ENCODE measurements around the gene NELL1. TPM values are rescaled to one million over a fixed set of nuclear protein-coding genes. Genes with fewer than 3 reads are reported as not detected.

NELL1 gene
- total RNA-seq, 1 donor from 2014 or later, result not detected

DNA sequence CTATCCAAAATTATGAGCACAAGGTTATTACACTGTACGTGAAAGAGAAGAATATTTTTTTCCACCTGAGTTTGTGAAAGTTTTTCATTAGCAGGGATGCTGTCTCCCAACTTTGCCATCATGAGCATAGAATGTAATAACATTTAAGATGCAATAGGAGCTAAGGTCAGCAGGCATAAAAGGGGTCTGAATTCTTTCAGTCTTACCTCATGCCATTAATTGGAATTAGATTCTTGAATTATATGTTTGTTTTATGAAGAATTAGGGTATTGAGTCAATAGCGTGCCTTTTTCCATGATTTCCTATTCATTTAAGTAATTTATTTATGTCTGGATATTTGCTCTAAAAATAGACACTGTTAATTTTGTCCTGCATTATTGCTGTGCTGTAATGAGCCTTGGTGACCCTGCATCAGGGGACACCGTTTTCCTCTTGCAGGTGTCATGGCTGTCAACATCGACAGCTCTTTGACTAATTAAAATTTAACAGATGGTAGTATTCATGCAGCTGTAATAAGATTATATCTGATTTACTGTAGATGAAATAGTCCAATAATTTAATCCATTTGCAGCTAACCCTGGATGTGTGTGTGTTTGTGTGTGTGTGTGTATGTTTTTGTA lies 637.5 kb downstream of the NELL1 start:
- ChIA-PET POLR2A (no interaction called here), CTCF (no interaction called here)
- ATAC-seq (ENCODE audit: low read depth) (no peak), DNase-seq (no peak)
- H3K27ac Mint-ChIP-seq, result no peak overlapping the region
- TF ChIP-seq, protein P1, sequence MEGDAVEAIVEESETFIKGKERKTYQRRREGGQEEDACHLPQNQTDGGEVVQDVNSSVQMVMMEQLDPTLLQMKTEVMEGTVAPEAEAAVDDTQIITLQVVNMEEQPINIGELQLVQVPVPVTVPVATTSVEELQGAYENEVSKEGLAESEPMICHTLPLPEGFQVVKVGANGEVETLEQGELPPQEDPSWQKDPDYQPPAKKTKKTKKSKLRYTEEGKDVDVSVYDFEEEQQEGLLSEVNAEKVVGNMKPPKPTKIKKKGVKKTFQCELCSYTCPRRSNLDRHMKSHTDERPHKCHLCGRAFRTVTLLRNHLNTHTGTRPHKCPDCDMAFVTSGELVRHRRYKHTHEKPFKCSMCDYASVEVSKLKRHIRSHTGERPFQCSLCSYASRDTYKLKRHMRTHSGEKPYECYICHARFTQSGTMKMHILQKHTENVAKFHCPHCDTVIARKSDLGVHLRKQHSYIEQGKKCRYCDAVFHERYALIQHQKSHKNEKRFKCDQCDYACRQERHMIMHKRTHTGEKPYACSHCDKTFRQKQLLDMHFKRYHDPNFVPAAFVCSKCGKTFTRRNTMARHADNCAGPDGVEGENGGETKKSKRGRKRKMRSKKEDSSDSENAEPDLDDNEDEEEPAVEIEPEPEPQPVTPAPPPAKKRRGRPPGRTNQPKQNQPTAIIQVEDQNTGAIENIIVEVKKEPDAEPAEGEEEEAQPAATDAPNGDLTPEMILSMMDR (IDR thresholded peaks at IDR 0.05), result no peak
- no peaks in the 10 kb centered on the region for H3K4me1 Mint-ChIP-seq
- intact Hi-C loops (cut with micrococcal nuclease), result no loop called here
- no peak overlapping the region for H3K4me3 Mint-ChIP-seq
- no peaks in the 10 kb centered on the region for H3K36me3 Mint-ChIP-seq (ENCODE audit: low read depth)
- H3K27me3 Mint-ChIP-seq, result no peaks in the 10 kb centered on the region
- H3K9me3 Mint-ChIP-seq, result peaks cover 4% of the 10 kb centered on the region

DNA sequence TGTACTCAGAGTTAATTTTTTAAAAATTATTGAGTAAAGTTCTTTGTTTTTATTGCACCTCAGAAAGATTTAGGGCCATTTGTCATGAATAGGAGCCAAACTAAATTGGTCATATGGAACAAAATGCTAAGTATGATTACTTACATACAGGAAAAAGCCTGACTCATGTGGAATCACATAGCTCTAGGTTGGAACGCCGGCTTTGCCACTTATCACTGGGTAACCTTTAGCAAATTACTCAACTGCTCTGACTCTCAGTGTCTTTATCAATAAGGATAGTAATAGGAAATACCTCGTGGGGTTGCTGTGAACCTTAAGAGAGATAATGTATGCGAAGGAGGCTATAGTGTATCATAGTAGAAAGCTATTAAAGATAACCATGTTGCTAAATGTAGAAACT lies 638.5 kb downstream of the NELL1 start:
- no peak for DNase-seq
- POLR2A ChIA-PET, result no interaction called here
- peaks cover 2% of the 10 kb centered on the region for H3K9me3 Mint-ChIP-seq
- no peak overlapping the region for H3K27ac Mint-ChIP-seq
- CTCF ChIA-PET, result no interaction called here
- no peaks in the 10 kb centered on the region for H3K4me1 Mint-ChIP-seq
- no peaks in the 10 kb centered on the region for H3K27me3 Mint-ChIP-seq
- H3K4me3 Mint-ChIP-seq, result no peak overlapping the region
- ATAC-seq (ENCODE audit: low read depth), result no peak
- TF ChIP-seq, protein P1 (IDR thresholded peaks at IDR 0.05), result no peak
- no peaks in the 10 kb centered on the region for H3K36me3 Mint-ChIP-seq (ENCODE audit: low read depth)
- intact Hi-C loops (cut with micrococcal nuclease), result no loop called here

DNA sequence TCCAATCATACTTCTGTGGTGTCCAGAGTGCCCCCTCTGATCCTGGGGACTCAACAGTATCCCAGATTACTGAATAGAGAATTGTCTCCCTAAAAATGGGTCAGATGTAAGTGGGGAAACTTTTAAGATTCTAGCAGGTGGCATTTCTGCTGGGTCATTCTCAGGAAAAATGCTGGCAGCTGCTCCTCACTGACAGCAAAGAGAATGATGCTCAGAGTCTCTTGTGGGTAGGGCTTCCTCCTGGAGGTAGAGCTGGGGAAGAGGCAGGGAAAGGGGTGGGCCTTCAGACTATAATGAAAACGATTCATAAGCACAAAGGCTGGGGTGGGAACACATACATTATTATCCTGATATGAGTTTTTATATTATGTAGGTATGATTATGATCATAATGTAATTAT lies 647.2 kb downstream of the NELL1 start:
- DNase-seq, result no peak
- no peak overlapping the region for H3K4me3 Mint-ChIP-seq
- no peaks in the 10 kb centered on the region for H3K27me3 Mint-ChIP-seq
- intact Hi-C loops (cut with micrococcal nuclease), result no loop called here
- H3K4me1 Mint-ChIP-seq, result no peaks in the 10 kb centered on the region
- CTCF ChIA-PET, result no interaction called here
- no peaks in the 10 kb centered on the region for H3K36me3 Mint-ChIP-seq (ENCODE audit: low read depth)
- no peak for ATAC-seq (ENCODE audit: low read depth)
- TF ChIP-seq, protein P1 (IDR thresholded peaks at IDR 0.05), result no peak
- no peak overlapping the region for H3K27ac Mint-ChIP-seq
- H3K9me3 Mint-ChIP-seq, result peaks cover 5% of the 10 kb centered on the region
- POLR2A ChIA-PET, result no interaction called here

DNA sequence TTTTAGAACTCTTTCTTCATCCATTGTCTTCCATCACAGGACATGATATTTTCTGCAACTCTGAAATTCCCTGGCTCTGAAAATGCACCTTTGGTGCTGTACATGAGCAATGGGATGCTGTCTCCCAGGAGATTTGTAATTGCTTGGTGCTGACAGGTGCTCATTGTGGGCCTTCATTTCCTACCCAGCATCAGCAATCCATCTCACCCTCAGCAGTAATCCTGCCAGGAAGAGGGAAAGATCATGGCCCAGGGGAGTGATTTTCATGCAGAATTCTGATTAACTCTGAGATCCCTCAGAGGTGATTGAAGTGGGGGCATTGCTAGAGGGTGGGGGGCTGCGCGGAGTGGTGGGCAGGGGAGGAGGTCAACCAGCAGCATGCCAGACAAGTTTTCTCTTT lies 651.7 kb downstream of the NELL1 start:
- CTCF ChIA-PET, result no interaction called here
- TF ChIP-seq, protein P1 (IDR thresholded peaks at IDR 0.05), result no peak
- Mint-ChIP-seq H3K9me3 (peaks cover 7% of the 10 kb centered on the region), H3K27ac (no peak overlapping the region), H3K27me3 (no peaks in the 10 kb centered on the region), H3K36me3 (ENCODE audit: low read depth) (no peaks in the 10 kb centered on the region), H3K4me3 (no peak overlapping the region), H3K4me1 (no peaks in the 10 kb centered on the region)
- DNase-seq (no peak), ATAC-seq (ENCODE audit: low read depth) (no peak)
- POLR2A ChIA-PET, result no interaction called here
- intact Hi-C loops (cut with micrococcal nuclease), result no loop called here

DNA sequence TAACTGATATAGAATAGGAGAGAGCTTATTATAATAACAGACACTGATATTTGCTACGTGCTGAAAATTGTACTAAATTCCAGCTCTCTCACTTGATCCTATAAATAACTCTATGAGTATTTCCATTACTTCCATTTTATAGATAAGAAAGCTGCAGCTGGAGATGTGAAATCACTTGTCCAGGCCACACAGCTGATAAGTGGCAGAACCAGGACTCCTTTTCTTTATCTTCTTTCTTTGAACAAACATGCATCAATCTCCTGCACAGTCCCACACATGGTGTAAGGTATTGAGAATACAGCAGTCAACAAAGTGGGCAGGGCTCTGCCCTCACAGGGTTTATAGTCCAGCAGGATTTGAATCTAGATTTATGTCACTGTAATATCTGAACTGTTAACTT lies 652.1 kb downstream of the NELL1 start:
- no peak for DNase-seq
- H3K27ac Mint-ChIP-seq, result no peak overlapping the region
- TF ChIP-seq, protein P1 (IDR thresholded peaks at IDR 0.05), result no peak
- intact Hi-C loops (cut with micrococcal nuclease), result no loop called here
- ChIA-PET CTCF (no interaction called here), POLR2A (no interaction called here)
- no peak for ATAC-seq (ENCODE audit: low read depth)
- H3K9me3 Mint-ChIP-seq, result peaks cover 7% of the 10 kb centered on the region
- no peak overlapping the region for H3K4me3 Mint-ChIP-seq
- H3K27me3 Mint-ChIP-seq, result no peaks in the 10 kb centered on the region
- no peaks in the 10 kb centered on the region for H3K36me3 Mint-ChIP-seq (ENCODE audit: low read depth)
- H3K4me1 Mint-ChIP-seq, result no peaks in the 10 kb centered on the region
